ENCODE data around the gene RALGAPB. TPM values are rescaled to one million over a fixed set of nuclear protein-coding genes. Genes with fewer than 3 reads are reported as not detected.
"Not testable (repeated sequence)": the region's sequence is repeated elsewhere in the genome, so short reads cannot be mapped to it uniquely, and the experiment has no call there.

The RALGAPB gene
- total RNA-seq, 4 donors from 2014 or later, result 54.7 to 69.2 (median 61.1) TPM

- no peaks in the 10 kb centered on the region for H3K9me3 ChIP-seq
- no peak overlapping the region for H3K27ac ChIP-seq
- H3K4me3 ChIP-seq, result no peak overlapping the region
- no peaks in the 10 kb centered on the region for H3K27me3 ChIP-seq
- no peak for DNase-seq
- TF ChIP-seq CTCF (IDR thresholded peaks at IDR 0.05) (no peak), POLR2A (IDR thresholded peaks at IDR 0.05) (no peak)
- peaks cover 0 to 100% (median 0%) of the 10 kb centered on the region in 3 donors for H3K36me3 ChIP-seq
- H3K4me1 ChIP-seq, result peaks cover 0 to 6% (median under 1%) of the 10 kb centered on the region in 4 donors
Observed at GRCh38 chr20:38428800-38429199, 43.8 kb upstream of the RALGAPB start.

- Histone ChIP-seq H3K4me1 (peaks cover 0 to 11% (median 4%) of the 10 kb centered on the region in 4 donors), H3K4me3 (no peak overlapping the region), H3K36me3 (peaks cover 0 to 96% (median 0%) of the 10 kb centered on the region in 3 donors), H3K27me3 (no peaks in the 10 kb centered on the region), H3K9me3 (no peaks in the 10 kb centered on the region), H3K27ac (no peak overlapping the region)
- no peak for DNase-seq
- TF ChIP-seq POLR2A (IDR thresholded peaks at IDR 0.05), result no peak
- no peak for TF ChIP-seq CTCF (IDR thresholded peaks at IDR 0.05)
Observed at GRCh38 chr20:38429301-38429700, 43.3 kb upstream of the RALGAPB start.

GRCh38 chr20:38430679-38431325 is 41.8 kb upstream of the RALGAPB start:
- Histone ChIP-seq H3K9me3 (no peaks in the 10 kb centered on the region), H3K27ac (no peak overlapping the region), H3K27me3 (no peaks in the 10 kb centered on the region), H3K36me3 (peaks cover 0 to 81% (median 0%) of the 10 kb centered on the region in 3 donors), H3K4me1 (peaks cover 0 to 13% (median 7%) of the 10 kb centered on the region in 4 donors), H3K4me3 (no peak overlapping the region)
- TF ChIP-seq POLR2A (IDR thresholded peaks at IDR 0.05), result no peak
- TF ChIP-seq CTCF (IDR thresholded peaks at IDR 0.05), result no peak
- no peak for DNase-seq

GRCh38 chr20:38432292-38432691 is 40.4 kb upstream of the RALGAPB start:
- TF ChIP-seq CTCF (IDR thresholded peaks at IDR 0.05), result no peak
- TF ChIP-seq POLR2A (IDR thresholded peaks at IDR 0.05), result no peak
- Histone ChIP-seq H3K36me3 (peaks cover 0 to 67% (median 0%) of the 10 kb centered on the region in 3 donors), H3K4me1 (peaks cover 0 to 13% (median 7%) of the 10 kb centered on the region in 4 donors), H3K4me3 (no peak overlapping the region), H3K9me3 (no peaks in the 10 kb centered on the region), H3K27me3 (no peaks in the 10 kb centered on the region), H3K27ac (no peak overlapping the region)
- no peak for DNase-seq

GRCh38 chr20:38432870-38433269 is 39.8 kb upstream of the RALGAPB start:
- H3K4me3 ChIP-seq, H3K27ac ChIP-seq, DNase-seq, H3K9me3 ChIP-seq, H3K27me3 ChIP-seq: not testable (repeated sequence)
- Histone ChIP-seq H3K36me3 (peaks cover 0 to 61% (median 0%) of the 10 kb centered on the region in 3 donors), H3K4me1 (peaks cover 0 to 13% (median 7%) of the 10 kb centered on the region in 4 donors)

GRCh38 chr20:38433304-38433972 is 39.2 kb upstream of the RALGAPB start:
- peaks cover 0 to 55% (median 0%) of the 10 kb centered on the region in 3 donors for H3K36me3 ChIP-seq
- peaks cover 0 to 13% (median 7%) of the 10 kb centered on the region in 4 donors for H3K4me1 ChIP-seq
- no peak for DNase-seq
- H3K27ac ChIP-seq, result peak overlapping the region in 2 of 4 donors; percentile 82 to 84
- TF ChIP-seq CTCF (IDR thresholded peaks at IDR 0.05) (no peak), POLR2A (IDR thresholded peaks at IDR 0.05) (no peak)
- H3K9me3 ChIP-seq, result no peaks in the 10 kb centered on the region
- H3K4me3 ChIP-seq, result peak overlapping the region in 3 of 4 donors; percentile 68 to 95 (median 73)
- no peaks in the 10 kb centered on the region for H3K27me3 ChIP-seq
